ENCODE measurements around the gene CCDC180.
"Not testable (repeated sequence)": the region's sequence is repeated elsewhere in the genome, so short reads cannot be mapped to it uniquely, and the experiment has no call there.

CCDC180 gene

DNA sequence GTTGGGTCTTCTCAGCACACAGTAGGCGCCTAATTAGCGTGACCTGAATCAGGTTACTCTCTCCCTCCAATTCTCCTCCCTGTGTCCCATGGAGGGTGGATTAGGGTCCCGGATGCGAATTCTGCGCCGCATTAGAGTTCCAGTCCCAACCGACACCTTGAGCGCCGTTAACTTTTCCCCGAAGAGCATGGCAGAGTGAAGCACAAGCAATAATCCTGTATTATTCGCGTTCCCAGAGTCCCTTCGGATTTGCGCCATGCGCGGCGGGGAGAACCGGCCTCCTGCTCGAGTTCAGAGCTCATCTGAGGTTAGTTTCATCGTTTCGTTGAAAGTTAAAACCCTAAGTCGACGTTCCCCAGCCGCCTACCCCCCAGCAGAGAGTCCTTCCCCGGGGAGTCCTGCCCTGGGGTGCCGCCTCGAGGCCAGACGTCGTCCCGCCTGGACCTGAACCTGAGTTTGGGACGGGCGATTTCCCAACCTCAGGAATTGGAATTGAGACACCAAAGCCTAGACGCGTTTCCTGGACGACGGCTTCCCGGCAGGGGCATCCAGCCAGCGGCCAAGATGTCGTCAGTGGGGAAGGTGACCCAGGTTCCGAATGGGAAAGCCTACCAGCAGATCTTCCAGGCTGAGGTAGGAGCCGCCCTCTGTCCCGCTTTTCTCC is at the start of gene CCDC180:
Gene CCDC180, plus strand, starts transcription at position 160 of the 664 bp plus-strand sequence. Its CDS starts 405 bp downstream, at position 565.
- DNase-seq, result no peak

DNA sequence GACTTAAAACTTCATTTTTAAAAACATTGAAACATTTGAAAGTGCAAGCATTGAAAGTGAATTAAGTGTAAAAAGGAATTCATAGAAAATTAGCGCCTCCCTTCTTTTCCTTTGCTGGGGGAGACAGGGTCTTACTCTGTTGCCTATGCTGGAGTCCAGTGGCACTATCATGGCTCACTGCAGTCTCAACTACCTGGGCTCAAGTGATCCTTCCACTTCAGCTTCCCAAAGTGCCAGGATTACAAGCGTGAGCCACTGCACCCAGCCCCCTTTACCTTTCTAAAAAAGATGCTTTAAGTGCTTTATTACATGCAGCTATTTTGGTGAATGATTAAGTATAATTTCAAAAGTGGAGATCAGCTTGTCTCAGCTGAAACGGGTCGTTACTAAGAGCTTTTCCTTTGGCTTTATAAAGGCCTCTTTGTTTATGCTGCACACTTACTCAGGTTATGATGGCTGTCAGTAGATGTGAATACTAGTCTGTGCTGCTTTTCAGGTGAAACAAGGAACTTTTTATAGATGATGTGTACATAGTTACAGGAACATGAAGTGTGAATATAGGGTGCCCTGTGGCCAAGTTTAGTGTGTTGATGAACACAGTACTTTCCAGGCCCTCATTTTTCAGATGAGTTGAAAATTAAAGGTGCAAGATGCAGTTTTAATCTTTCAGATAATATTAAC is 47.5 kb upstream of the CCDC180 start:
- DNase-seq, result not testable (repeated sequence)

DNA sequence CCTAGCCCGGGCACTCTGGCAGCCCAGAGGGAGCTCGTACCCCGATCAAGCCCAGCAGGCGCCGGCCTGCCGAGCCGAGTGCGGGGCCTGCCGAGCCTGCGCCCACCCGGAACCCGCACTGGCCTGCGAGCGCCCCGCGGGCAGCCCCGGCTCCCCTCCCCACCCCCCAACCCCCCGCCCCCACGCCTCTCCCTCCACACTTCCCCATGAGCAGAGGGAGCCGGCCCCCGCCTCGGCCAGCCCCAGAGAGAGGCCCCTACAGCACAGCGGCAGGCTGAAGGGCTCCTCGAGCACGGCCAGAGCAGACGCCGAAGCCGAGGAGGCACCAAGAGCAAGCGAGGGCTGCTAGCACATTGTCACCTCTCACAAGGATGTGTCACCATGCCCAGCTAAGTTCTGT is 36.2 kb upstream of the CCDC180 start:
- no peak for DNase-seq

DNA sequence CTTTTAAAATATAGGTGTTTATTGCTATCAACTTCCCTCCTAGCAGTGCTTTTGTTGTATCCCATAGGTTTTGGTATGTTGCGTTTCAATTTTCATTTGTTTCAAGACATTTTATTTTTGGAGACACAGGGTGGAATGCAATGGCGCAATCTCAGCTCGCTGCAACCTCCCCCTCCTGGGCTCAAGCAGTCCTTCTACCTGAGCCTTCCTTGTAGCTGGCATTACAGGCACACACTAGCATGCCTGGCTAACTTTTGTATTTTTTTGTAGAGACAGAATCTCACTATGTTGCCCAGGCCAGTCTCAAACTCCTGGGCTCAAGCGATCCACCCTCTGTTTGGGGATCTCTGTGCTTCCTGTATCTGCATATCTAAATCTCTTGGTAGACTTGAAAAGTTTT is 35.4 kb upstream of the CCDC180 start:
- no peak for DNase-seq

DNA sequence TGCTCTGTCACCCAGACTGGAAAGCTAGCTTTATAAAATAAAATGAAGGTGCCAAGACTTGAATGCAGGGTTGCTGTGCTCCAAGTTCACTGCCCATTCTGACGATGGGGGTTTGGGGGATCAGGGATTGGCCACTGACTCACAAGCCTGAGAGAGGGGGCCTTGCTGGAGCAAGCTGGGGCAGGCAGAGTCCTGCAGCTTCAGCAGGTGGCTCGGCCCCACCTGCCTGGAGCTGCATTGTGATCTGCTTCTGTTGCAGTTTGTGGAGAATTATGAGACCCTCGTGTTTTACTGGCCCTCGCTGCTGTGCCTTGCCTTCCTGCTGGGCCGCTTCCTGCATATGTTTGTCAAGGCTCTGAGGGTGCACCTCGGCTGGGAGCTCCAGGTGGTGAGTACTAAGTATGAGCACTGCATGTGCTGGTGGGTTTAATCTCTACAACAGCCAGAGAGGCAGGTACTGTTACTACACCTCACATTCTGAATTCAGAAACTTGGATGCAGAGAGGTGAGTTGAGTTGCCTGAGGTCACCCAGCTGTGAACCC is 31.1 kb upstream of the CCDC180 start:
- DNase-seq, result no peak

DNA sequence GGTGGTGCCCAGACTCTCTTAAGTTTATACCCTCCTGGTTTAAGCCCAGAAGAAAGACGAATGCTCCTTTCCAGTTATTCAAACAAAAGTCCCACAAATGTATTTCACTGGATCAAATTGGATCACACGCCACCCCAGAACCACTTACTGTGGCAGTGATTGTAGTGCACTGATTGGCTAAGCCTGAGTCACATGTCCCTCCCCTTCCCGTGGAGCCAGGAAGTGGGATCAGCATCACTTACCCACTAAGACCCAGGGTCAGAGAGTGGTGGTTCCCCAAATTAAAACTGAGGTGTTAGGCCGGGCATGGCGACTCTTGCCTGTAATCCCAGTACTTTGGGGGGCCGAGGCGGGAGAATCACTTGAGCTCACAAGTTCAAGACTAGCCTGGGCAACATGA is 29.5 kb upstream of the CCDC180 start:
- no peak for DNase-seq

DNA sequence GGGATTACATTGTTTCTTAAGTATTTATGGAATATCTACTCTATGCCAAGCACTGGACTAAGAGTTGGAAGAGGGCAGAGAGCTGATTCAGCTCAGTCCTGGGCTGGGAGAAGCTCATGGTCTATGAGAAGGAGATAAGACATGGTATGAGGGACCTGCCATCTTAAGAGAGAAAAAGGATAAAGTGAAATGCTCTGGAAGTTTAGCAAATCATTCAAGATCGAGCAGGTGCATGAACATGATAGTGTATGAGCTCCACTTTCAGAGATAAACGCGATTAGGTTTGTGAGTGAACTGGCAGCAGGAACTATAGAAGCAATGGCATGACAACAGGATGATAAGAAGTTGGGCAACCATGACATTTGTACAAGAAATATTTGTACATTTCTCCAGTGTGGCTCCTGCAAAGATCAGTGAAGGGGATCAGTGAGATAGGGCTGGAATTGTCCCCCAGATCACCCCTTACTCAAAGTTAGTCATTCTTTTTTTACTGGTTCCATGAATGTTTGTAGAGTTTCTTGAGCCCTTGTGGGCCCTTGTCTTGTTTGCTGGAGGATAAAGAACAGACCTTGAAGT is 26.6 kb upstream of the CCDC180 start:
- DNase-seq, result no peak

DNA sequence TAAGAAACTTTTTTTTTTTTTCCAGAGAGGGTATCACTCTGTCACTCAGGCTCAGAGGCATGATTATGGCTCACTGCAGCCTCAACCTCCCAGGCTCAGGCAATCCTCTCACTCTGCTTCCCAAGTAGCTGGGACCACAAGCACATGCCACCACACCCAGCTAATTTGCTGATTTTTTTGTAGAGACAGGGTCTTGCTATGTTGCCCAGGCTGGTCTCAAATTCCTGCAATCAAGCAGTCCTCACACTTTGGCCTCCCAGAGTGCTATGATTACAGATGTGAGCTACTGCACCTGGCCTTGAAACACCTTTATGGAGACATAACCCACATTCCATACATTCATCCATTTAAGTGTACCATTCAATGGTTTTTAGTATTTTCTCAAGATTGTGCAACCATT is 23.7 kb upstream of the CCDC180 start:
- DNase-seq, result no peak

DNA sequence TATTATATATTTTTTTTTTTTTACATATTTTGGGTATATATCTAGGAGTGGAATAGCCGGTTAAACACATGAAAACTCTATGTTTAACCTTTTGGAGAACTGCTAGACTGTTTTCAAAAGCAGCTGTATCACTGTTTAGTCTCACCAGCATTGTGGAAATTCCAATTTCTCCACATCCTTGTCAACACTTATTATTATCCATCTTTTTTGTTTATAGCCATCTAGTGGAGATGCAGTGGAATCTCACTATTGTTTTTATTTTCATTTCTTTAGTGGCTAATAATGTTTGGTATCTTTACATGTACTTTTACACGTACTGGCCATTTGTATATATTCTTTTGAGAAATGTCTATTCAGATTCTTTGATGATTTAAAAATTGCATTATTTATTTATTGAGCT is 22.7 kb upstream of the CCDC180 start:
- no peak for DNase-seq

DNA sequence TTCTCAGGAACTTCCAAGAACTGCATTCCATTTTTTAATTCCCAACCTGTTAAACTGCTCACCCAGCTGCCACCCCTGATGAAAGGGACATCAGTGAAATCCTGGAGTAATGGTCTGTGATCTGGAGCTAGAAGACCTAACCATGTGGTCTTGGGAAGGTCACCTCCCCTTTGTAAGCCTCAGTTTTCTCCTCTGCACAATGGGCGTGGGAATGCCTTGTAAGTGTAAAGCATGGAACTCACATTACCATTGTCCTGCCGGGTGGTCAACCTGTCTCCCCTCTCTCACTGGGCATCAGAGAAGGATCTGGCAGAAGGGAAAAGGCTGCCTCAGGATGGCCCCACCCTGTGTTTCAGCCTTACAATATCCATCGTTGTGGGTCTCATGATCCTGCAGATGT is 15.3 kb upstream of the CCDC180 start:
- no peak for DNase-seq

DNA sequence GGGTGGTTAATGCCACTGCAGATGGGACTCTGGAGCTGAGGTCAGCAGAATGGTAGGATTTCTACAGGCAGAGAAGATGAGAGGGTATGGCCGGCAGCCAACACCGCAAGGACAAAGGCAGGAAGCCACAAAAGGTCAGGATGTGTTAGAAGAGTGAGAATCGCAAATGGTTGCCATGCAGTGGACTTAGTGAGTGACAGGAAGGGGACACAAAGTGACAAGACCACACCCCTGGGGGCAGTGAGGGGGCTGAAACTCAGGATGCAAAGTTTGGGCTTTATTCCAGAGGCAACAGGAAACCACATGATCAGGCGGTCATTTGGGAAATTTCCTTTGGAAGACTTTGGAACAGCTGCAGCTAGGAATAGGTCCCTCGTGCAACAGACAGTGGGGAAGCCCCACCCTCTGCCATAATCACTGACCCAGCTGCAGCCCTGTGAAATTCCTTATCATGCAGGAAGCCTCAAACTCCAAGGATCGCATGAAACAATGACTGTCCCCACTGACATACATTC is 14.2 kb upstream of the CCDC180 start:
- no peak for DNase-seq

DNA sequence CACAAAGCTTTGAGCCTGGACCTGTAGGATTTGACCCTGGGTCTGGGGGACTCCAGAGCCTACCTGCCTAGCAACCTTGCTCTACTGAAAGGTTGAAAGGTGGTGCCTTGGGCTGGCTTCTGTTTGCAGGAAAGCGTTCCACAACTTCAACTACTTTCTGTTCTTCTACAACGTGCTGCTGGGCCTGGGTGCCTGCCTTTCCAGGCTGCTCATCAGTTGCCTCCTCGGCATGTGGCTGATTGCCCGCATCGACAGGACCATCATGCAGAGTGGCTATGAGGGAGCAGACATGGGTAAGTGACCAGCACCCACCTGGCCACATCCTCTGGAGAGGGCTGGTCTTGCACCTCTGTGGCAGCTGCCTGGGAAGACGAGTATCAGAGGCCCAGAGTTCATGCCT is 13.6 kb upstream of the CCDC180 start:
- DNase-seq, result no peak

DNA sequence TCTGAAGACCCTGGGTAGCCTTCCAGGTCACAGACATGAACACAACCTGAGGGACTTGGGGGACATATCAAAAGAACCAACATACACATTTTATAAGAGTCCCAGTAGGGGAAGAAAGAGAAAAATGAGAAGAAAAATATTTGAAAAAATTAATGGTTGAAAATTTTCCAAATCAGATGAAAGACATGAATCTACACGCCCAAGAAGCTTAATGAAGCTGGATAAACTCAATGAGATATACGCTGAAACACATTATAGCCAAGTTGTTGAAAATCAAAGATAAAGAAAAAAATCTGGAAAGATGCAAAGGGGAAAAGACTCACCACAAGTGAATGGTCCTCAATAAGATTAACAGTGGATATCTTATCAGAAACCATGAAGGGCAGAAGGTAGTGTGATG is 9.6 kb upstream of the CCDC180 start:
- no peak for DNase-seq

DNA sequence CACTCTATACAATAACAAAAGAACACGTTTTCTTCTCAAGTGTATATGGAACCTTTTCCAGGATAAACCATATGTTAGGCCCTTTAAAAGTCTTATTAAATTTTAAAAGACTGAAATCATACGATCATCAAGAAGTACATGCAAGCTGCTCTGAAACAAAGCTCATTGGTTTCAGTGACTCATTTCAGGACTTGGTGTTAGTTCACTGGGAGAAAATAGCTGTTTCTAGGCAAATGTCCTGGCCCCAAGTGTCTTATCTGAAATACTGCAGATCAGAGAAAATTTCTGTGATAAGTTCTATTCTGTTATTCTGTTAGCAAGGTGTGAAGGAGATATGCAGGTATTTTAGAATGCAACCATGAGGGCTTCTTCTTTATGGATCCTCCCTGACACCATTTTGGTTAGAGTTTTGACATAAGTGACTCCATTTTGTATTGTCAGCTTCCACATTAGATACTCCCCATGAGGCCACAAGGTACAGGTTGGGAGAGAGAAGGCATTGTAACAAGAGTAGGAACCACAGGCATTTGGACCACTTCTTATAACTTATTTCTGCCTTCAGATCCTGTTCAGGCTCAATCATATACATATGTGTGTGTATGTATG is 7.5 kb upstream of the CCDC180 start:
- no peak for DNase-seq

DNA sequence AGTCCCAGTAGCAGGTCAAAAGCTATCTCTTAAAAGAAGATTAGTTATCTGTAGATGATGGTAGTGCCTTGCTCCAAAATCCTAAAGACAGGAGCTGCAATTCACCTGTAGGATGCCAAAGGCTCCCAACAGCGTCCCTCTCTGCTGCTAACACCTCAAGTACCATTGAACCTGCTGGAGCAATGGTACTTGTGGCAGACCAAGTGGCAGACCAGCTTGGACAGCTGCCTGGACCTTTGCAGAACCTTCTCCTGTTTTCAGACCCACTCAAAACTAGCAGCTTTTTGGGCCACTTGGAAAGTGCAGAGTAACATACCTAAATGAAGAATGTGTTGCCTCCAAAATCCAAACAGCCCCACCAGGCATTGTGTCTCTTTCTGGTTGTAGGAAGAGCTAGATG is 6.9 kb upstream of the CCDC180 start:
- no peak for DNase-seq

DNA sequence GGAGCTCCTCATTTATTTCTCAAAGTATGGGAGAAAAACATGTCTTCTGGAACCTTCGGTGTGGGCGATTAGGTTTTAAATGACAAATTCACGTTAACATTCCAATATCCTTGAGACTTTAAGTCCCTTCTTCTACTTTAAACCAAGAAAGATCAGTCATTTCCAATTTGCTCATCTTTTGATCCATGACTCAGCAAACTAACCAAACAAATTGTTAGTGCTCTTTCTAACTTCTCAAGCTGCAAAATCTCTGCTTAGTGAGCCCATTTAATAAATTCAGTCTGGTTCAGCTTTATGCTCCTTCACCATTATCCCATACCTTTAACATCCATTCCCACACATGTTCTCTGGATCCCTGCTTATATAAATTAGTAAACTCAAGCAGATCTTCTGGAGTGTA is 5.5 kb upstream of the CCDC180 start:
- no peak for DNase-seq

DNA sequence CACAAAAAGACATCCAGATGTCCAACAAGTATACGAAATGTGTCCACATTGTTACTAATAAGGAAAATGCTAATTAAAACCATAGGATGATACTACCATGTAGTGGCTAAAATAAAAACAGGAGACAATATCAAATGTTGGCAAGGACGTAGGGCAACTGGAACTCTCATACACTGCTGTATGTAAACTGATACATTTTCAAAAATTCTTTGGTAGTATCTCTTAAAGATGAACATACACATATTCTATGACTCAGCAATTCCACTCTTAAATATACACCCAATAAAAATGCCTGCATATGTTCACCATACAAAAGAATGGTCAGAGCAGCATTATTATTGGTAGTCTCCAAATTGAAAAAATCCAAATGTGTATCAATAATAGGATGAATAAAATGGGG is 2.9 kb upstream of the CCDC180 start:
- DNase-seq, result no peak

DNA sequence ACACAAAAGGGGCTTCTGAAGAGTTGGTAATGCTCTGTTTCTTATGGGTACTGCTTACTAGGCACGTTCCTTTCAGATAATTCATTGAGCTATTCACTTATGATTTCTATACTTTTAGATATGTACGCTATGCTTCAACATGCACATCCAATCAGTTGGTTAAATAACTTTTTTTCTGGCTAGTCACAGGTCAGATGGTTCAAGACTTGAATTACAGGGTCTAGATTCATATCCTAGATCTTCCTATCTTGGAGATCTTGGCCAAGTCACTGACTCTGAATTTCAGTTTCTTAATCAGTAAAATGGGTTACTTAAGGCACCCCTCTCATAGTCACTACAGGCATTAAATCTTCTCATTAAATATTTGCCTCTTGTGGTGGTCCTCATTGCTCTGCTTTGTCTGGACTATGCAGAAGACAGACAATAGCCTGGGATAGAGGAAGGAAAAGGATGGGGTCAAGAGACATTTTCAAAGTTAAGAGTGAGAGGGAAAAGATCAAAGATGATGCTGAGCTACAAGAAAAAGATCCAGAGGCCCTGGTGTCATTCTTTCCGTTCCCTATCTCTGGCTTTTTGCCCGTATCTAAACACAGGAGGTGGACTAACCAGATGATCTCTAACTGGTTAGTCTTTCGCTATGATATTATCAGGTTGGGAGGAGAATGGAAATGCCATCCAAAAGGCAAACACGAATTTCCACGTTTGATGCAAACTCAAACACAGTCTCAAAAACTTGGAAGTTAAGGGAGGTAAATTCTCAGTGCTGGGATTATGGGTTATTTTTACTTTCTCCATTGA is 1.8 kb upstream of the CCDC180 start:
- no peak for DNase-seq

DNA sequence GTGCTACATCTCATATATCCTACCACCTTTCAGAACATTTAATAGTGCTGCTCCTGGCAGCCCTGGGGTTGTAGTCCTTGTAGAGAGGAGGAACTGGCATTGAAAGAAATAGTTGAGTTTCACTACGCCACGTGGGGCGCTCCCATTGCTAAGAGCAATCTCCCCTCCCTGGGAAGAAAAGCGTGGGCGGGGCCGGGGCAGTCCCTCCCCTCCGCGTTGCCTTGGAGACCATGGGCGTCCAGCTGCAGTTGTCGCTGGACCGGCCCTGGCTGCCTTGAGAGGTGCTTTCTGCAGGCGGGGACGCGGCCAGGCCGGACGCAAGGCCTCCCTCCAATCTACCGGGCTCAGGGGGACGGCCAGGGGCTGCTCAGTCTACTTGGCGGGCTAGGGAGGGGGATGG is 368 bp upstream of the CCDC180 start:
- peak in 1 of 2 donors; percentile 42 for DNase-seq

DNA sequence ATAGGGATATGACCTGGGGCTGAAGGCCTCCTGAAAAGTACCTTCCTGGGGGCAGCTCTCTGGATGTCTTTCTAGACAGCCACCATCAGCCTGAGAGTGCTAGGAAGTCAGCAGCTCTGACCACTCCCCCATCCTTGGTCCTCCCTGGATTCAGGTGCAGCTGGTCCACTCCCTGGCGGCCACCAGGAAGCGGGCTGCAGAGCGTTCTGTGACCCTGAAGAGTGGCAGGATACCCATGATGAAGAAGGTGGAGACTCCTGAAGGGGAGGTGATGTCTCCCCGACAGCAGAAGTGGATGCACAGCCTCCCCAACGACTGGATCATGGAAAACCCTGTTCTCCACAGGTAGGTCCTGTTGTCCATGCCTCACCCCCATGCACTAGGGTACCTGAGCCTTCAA is 1.8 kb downstream of the CCDC180 start:
- no peak for DNase-seq

DNA sequence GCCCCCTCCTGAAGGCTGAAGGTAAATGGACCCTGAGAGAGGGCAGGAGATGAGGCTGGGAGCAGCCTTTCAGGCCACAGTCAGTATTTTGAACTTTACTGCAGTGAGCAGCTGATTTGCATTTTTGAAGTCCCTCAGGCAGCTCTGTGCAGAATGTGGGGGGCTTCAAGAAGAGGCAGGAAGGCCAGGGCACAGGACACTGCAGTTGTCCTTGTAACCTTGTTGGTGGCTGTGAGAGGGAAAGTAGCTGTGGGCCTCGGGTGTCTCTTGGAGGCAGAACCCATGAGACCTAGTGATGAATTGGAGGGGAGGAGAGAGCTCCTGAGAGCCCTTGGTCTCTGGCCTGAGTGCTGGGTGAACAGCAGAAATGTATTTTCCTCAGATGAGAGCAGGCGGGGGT is 2.6 kb downstream of the CCDC180 start:
- no peak for DNase-seq

DNA sequence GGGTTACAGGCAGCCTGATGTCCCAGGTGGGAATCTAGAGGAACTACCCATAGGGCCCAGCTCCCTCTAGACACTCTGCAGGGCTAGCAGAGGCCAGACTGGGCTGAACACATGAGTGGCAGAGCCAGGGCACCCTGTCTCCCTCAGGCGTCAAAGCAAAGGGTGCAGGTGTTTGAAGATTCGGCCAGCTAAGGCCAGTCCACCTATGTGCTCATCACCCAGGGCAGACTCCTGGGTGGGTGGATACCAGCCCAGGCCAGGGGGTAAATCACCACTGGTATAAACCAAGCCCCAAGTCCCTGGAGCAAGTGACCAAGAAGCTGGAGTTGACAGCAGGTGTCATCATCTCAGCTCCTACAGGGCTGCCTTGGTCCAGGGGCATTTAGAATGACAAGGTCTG is 3.4 kb downstream of the CCDC180 start:
- no peak for DNase-seq
